Stimulated activated CD4-positive, alpha-beta T cell treated with anti-CD3 and anti-CD28 coated beads, Interleukin-1b, Interleukin-23, amount 100 ng/mL, for 48 hours (primary cell): Measurements from ENCODE around the gene CCDC201.

Source experiments
- DNase-seq: peaks from one replicate; pipeline ENCODE4 v3.0.0-alpha.2; 2020

Gene CCDC201

GRCh38 chr7:45873035-45873354 is at the start of gene CCDC201:
Gene CCDC201, minus strand, starts transcription at chr7:45873082. Its CDS starts 75 bp downstream, at chr7:45873007.
- no peak for DNase-seq

GRCh38 chr7:45921699-45922519 is 49.0 kb upstream of the CCDC201 start:
- no peak for DNase-seq

GRCh38 chr7:45921381-45921698 is 48.5 kb upstream of the CCDC201 start:
- DNase-seq = no peak

- DNase-seq = no peak
These were observed 47.9 kb upstream of the CCDC201 start, which contains the start of gene IGFBP3 for GRCh38 chr7:45920502-45921380. Gene IGFBP3, minus strand, starts transcription at chr7:45921272. Its CDS starts 132 bp downstream, at chr7:45921140.

- no peak for DNase-seq
These were observed 47.1 kb upstream of the CCDC201 start for GRCh38 chr7:45919993-45920459.

- DNase-seq = no peak
These were observed 46.4 kb upstream of the CCDC201 start for GRCh38 chr7:45919231-45919784.

- DNase-seq = no peak
These were observed 45.7 kb upstream of the CCDC201 start for GRCh38 chr7:45918556-45918955.

- DNase-seq = peak; percentile 64
These were observed 44.8 kb upstream of the CCDC201 start for GRCh38 chr7:45917658-45918057.

GRCh38 chr7:45917064-45917463 is 44.2 kb upstream of the CCDC201 start:
- DNase-seq = no peak

- no peak for DNase-seq
These were observed 42.7 kb upstream of the CCDC201 start for GRCh38 chr7:45915606-45916005.

- DNase-seq = no peak
These were observed 42.0 kb upstream of the CCDC201 start for GRCh38 chr7:45914911-45915310.

GRCh38 chr7:45912972-45913371 is 40.1 kb upstream of the CCDC201 start:
- DNase-seq = no peak

- no peak for DNase-seq
These were observed 38.4 kb upstream of the CCDC201 start for GRCh38 chr7:45911311-45911710.

- no peak for DNase-seq
These were observed 38.0 kb upstream of the CCDC201 start for GRCh38 chr7:45910855-45911254.

GRCh38 chr7:45909561-45909960 is 36.7 kb upstream of the CCDC201 start:
- no peak for DNase-seq

GRCh38 chr7:45902820-45903219 is 29.9 kb upstream of the CCDC201 start:
- DNase-seq = no peak

GRCh38 chr7:45901566-45901965 is 28.7 kb upstream of the CCDC201 start:
- no peak for DNase-seq

- no peak for DNase-seq
These were observed 25.3 kb upstream of the CCDC201 start for GRCh38 chr7:45898222-45898621.

GRCh38 chr7:45897042-45897690 is 24.3 kb upstream of the CCDC201 start:
- no peak for DNase-seq

GRCh38 chr7:45894665-45895062 is 21.8 kb upstream of the CCDC201 start:
- no peak for DNase-seq

- no peak for DNase-seq
These were observed 21.2 kb upstream of the CCDC201 start for GRCh38 chr7:45893996-45894664.

GRCh38 chr7:45893374-45893995 is 20.6 kb upstream of the CCDC201 start:
- DNase-seq = no peak
